ENCODE data around the gene GAL.

DNA sequence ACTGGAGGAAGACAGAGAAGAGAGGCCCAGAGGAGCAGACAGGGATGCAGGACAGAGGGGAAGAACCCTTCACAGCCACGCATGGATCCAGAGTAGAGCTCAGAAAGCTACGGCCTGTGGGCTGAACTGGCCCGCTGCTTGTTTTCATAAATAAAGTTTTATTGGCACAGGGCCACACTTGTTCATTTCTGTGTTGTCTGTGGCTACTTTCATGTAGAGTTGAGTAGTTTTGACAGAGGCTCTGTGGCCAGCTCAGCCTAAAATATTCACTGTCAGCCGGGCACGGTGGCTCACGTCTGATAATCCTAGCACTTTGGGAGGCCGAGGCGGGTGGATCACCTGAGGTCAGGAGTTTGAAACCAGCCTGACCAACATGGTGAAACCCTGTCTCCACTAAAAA, 26.2 kb upstream of the GAL start:
- TF ChIP-seq, protein P1, sequence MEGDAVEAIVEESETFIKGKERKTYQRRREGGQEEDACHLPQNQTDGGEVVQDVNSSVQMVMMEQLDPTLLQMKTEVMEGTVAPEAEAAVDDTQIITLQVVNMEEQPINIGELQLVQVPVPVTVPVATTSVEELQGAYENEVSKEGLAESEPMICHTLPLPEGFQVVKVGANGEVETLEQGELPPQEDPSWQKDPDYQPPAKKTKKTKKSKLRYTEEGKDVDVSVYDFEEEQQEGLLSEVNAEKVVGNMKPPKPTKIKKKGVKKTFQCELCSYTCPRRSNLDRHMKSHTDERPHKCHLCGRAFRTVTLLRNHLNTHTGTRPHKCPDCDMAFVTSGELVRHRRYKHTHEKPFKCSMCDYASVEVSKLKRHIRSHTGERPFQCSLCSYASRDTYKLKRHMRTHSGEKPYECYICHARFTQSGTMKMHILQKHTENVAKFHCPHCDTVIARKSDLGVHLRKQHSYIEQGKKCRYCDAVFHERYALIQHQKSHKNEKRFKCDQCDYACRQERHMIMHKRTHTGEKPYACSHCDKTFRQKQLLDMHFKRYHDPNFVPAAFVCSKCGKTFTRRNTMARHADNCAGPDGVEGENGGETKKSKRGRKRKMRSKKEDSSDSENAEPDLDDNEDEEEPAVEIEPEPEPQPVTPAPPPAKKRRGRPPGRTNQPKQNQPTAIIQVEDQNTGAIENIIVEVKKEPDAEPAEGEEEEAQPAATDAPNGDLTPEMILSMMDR (IDR thresholded peaks at IDR 0.05; ENCODE audit: low read length): no peak
- no peak for TF ChIP-seq EZH2 (IDR thresholded peaks at IDR 0.05; ENCODE audit: borderline replicate concordance, low read length)

All from OCI-LY1 (cell line).